ENCODE results near the gene APOB. TPM values are rescaled to one million over a fixed set of nuclear protein-coding genes. Genes with fewer than 3 reads are reported as not detected.

The APOB gene
- total RNA-seq, 1 experiment from 2014 or later, result 234 TPM

- peaks cover 26% of the 10 kb centered on the region for H3K9me3 Mint-ChIP-seq (ENCODE audit: unreplicated experiment)
- no peaks in the 10 kb centered on the region for H3K27me3 ChIP-seq (replicated peaks; ENCODE audit: control insufficient read depth, insufficient read depth, low read length)
- H3K9me3 ChIP-seq, result no peaks in the 10 kb centered on the region
- H3K4me3 Mint-ChIP-seq (ENCODE audit: unreplicated experiment), result no peak overlapping the region
- DNase-seq, result peak in 1 of 2 experiments; percentile 5
- no peak overlapping the region for H3K4me3 ChIP-seq (ENCODE audit: low read depth, low read length)
- H3K27me3 Mint-ChIP-seq (ENCODE audit: insufficient read depth, unreplicated experiment), result no peaks in the 10 kb centered on the region
- intact Hi-C loops (cut with micrococcal nuclease; ENCODE audit: unreplicated experiment), result no loop called here
- POLR2A ChIA-PET, result no interaction called here
- CTCF ChIA-PET, result interaction anchor here (0.8 to 1.4 kb wide), 2 partner anchors 37 to 338 kb away, joined by 3 read pairs; no protein-coding TSS in a partner anchor
- no peaks in the 10 kb centered on the region for H3K4me1 Mint-ChIP-seq (ENCODE audit: low read depth, unreplicated experiment)
- no peak for TF ChIP-seq CTCF (IDR thresholded peaks at IDR 0.05; ENCODE audit: insufficient read depth in 1 of 2, low read depth in 1 of 2, low read length in 1 of 2, severe bottlenecking in 1 of 2, unreplicated experiment in 1 of 2)
- peaks cover 37% of the 10 kb centered on the region for H3K36me3 Mint-ChIP-seq (ENCODE audit: insufficient read depth, unreplicated experiment)
- no TSS peak for BruUV-seq (replicated peaks)
- H3K4me1 ChIP-seq, result no peaks in the 10 kb centered on the region
- no peak overlapping the region for H3K27ac Mint-ChIP-seq (ENCODE audit: unreplicated experiment)
- H3K36me3 ChIP-seq (ENCODE audit: control insufficient read depth, insufficient read depth, low read length), result peaks cover 5% of the 10 kb centered on the region
These were observed 43.8 kb downstream of the APOB start for GRCh38 chr2:20999906-21000645.

GRCh38 chr2:20998972-20999905 is 44.6 kb downstream of the APOB start:
- Mint-ChIP-seq H3K36me3 (ENCODE audit: insufficient read depth, unreplicated experiment) (peaks cover 31% of the 10 kb centered on the region), H3K27me3 (ENCODE audit: insufficient read depth, unreplicated experiment) (no peaks in the 10 kb centered on the region), H3K4me3 (ENCODE audit: unreplicated experiment) (no peak overlapping the region), H3K27ac (ENCODE audit: unreplicated experiment) (no peak overlapping the region), H3K4me1 (ENCODE audit: low read depth, unreplicated experiment) (no peaks in the 10 kb centered on the region), H3K9me3 (ENCODE audit: unreplicated experiment) (peaks cover 24% of the 10 kb centered on the region)
- no TSS peak for BruUV-seq (replicated peaks)
- intact Hi-C loops (cut with micrococcal nuclease; ENCODE audit: unreplicated experiment), result no loop called here
- Histone ChIP-seq H3K36me3 (ENCODE audit: control insufficient read depth, insufficient read depth, low read length) (peaks cover 5% of the 10 kb centered on the region), H3K9me3 (no peaks in the 10 kb centered on the region), H3K4me1 (no peaks in the 10 kb centered on the region), H3K4me3 (ENCODE audit: low read depth, low read length) (no peak overlapping the region), H3K27me3 (replicated peaks; ENCODE audit: control insufficient read depth, insufficient read depth, low read length) (no peaks in the 10 kb centered on the region)
- TF ChIP-seq CTCF (IDR thresholded peaks at IDR 0.05; ENCODE audit: insufficient read depth in 1 of 2, low read depth in 1 of 2, low read length in 1 of 2, severe bottlenecking in 1 of 2, unreplicated experiment in 1 of 2), result no peak
- ChIA-PET POLR2A (no interaction called here), CTCF (interaction anchor here (0.8 to 1.4 kb wide), 2 partner anchors 36 to 337 kb away, joined by 3 read pairs; no protein-coding TSS in a partner anchor)
- DNase-seq, result no peak

- POLR2A ChIA-PET, result no interaction called here
These were observed 45.7 kb downstream of the APOB start for GRCh38 chr2:20997953-20998722.

More at GRCh38 chr2:20997953-20998722, 45.7 kb downstream of the APOB start:
- Histone ChIP-seq H3K9me3 (no peaks in the 10 kb centered on the region), H3K4me3 (ENCODE audit: low read depth, low read length) (no peak overlapping the region), H3K4me1 (no peaks in the 10 kb centered on the region), H3K36me3 (ENCODE audit: control insufficient read depth, insufficient read depth, low read length) (peaks cover 2% of the 10 kb centered on the region), H3K27me3 (replicated peaks; ENCODE audit: control insufficient read depth, insufficient read depth, low read length) (no peaks in the 10 kb centered on the region)
- CTCF ChIA-PET, result no interaction called here
- BruUV-seq (replicated peaks), result no TSS peak
- Mint-ChIP-seq H3K27me3 (ENCODE audit: insufficient read depth, unreplicated experiment) (no peaks in the 10 kb centered on the region), H3K4me1 (ENCODE audit: low read depth, unreplicated experiment) (no peaks in the 10 kb centered on the region), H3K4me3 (ENCODE audit: unreplicated experiment) (no peak overlapping the region), H3K9me3 (ENCODE audit: unreplicated experiment) (peaks cover 13% of the 10 kb centered on the region), H3K27ac (ENCODE audit: unreplicated experiment) (no peak overlapping the region), H3K36me3 (ENCODE audit: insufficient read depth, unreplicated experiment) (peaks cover 20% of the 10 kb centered on the region)
- intact Hi-C loops (cut with micrococcal nuclease; ENCODE audit: unreplicated experiment), result no loop called here
- DNase-seq, result no peak
- TF ChIP-seq CTCF (IDR thresholded peaks at IDR 0.05; ENCODE audit: insufficient read depth in 1 of 2, low read depth in 1 of 2, low read length in 1 of 2, severe bottlenecking in 1 of 2, unreplicated experiment in 1 of 2), result no peak

Data from Caco-2 (cell line).